Measurements from ENCODE around the gene SLC26A1.

SLC26A1 gene

GRCh38 chr4:988726-989721 lies 4.2 kb downstream of the SLC26A1 start:
- peaks cover 6% of the 10 kb centered on the region for H3K4me1 Mint-ChIP-seq
- no peaks in the 10 kb centered on the region for H3K36me3 Mint-ChIP-seq (ENCODE audit: low read depth)
- H3K27ac Mint-ChIP-seq = no peak overlapping the region

GRCh38 chr4:987624-988513 lies 5.3 kb downstream of the SLC26A1 start:
- no peak overlapping the region for H3K27ac Mint-ChIP-seq
- H3K36me3 Mint-ChIP-seq (ENCODE audit: low read depth) = no peaks in the 10 kb centered on the region
- no peak for TF ChIP-seq CTCF (IDR thresholded peaks at IDR 0.05; ENCODE audit: unreplicated experiment in 3 of 3)
- peak overlapping the region; percentile 83 to 84 (median 83) for H3K4me3 Mint-ChIP-seq
- H3K9me3 Mint-ChIP-seq = no peaks in the 10 kb centered on the region
- H3K4me1 Mint-ChIP-seq = peaks cover 11% of the 10 kb centered on the region
- H3K27me3 Mint-ChIP-seq (ENCODE audit: low read depth) = no peaks in the 10 kb centered on the region

More at GRCh38 chr4:988726-989721, 4.2 kb downstream of the SLC26A1 start:
- H3K27me3 Mint-ChIP-seq (ENCODE audit: low read depth) = no peaks in the 10 kb centered on the region
- no peak for TF ChIP-seq CTCF (IDR thresholded peaks at IDR 0.05; ENCODE audit: unreplicated experiment in 3 of 3)
- H3K4me3 Mint-ChIP-seq = peak overlapping the region in 2 of 3 experiments; percentile 64 to 65
- H3K9me3 Mint-ChIP-seq = no peaks in the 10 kb centered on the region

DNA sequence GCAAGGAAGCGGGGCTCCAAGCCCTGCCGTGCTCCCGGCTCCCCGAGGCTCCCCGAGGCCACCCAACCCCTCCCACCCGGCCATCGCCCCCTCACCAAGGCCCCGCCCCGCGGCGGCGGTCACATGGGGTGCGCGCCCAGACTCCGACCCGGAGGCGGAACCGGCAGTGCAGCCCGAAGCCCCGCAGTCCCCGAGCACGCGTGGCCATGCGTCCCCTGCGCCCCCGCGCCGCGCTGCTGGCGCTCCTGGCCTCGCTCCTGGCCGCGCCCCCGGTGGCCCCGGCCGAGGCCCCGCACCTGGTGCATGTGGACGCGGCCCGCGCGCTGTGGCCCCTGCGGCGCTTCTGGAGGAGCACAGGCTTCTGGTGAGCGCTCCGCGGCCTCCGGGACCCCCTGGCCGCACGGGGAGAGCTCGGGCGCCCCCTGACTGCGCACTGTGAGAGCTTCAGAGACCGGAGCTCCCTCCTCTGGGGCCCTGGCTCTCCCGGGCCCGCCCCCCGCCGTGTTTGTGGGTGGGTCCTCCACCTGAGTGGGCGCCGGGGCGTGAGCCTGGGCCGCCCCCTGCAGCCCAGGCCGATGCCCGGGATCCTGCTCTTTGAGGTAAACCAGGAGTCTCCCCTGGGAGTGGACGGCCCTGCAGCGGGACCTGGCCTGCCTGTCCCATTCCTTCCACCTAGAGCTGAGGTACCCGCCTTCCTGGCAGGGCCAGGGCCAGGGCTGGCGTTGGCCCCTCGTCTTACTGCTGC lies 6.2 kb downstream of the SLC26A1 start, which contains the start of gene IDUA:
Gene IDUA (plus strand): TSS at position 166 of the 745 bp plus-strand sequence. CDS start 41 bp downstream, at position 207.
- Mint-ChIP-seq H3K36me3 (ENCODE audit: low read depth) (no peaks in the 10 kb centered on the region), H3K4me3 (peak within 1 kb of the TSS; percentile 93 to 96 (median 95)), H3K27ac (peak within 1 kb of the TSS; percentile 71 to 84 (median 79)), H3K4me1 (peaks cover 11% of the 10 kb centered on the region), H3K9me3 (no peaks in the 10 kb centered on the region), H3K27me3 (ENCODE audit: low read depth) (no peaks in the 10 kb centered on the region)
- peak; percentile 65 to 70 (median 67) for TF ChIP-seq CTCF (IDR thresholded peaks at IDR 0.05; ENCODE audit: unreplicated experiment in 3 of 3)

DNA sequence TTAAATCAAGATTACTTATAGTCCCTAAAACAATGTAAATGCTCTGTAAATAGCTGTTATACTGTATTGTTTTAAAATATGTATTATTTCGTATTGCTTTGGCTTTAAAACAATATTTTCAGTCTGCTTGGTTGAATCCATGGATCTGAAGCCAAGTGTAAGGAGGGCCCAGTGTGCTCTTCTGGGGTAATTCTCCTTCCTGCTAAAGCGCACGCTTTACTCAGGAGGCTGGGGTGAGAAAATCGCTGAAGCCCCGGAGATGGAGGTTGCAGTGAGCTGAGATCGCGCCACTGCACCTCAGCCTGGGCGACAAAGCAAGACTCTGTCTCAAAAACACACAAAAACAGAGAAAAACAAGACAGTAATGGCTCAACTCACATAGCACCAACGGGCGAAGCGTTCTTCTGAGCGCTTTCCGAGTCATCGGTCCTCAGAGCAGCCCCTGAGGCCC lies 6.8 kb downstream of the SLC26A1 start:
- Mint-ChIP-seq H3K4me3 (peak overlapping the region; percentile 93 to 96 (median 95)), H3K9me3 (no peaks in the 10 kb centered on the region), H3K4me1 (peaks cover 11% of the 10 kb centered on the region), H3K27ac (peak overlapping the region; percentile 71 to 84 (median 79)), H3K27me3 (ENCODE audit: low read depth) (no peaks in the 10 kb centered on the region), H3K36me3 (ENCODE audit: low read depth) (no peaks in the 10 kb centered on the region)
- TF ChIP-seq CTCF (IDR thresholded peaks at IDR 0.05; ENCODE audit: unreplicated experiment in 3 of 3) = no peak

DNA sequence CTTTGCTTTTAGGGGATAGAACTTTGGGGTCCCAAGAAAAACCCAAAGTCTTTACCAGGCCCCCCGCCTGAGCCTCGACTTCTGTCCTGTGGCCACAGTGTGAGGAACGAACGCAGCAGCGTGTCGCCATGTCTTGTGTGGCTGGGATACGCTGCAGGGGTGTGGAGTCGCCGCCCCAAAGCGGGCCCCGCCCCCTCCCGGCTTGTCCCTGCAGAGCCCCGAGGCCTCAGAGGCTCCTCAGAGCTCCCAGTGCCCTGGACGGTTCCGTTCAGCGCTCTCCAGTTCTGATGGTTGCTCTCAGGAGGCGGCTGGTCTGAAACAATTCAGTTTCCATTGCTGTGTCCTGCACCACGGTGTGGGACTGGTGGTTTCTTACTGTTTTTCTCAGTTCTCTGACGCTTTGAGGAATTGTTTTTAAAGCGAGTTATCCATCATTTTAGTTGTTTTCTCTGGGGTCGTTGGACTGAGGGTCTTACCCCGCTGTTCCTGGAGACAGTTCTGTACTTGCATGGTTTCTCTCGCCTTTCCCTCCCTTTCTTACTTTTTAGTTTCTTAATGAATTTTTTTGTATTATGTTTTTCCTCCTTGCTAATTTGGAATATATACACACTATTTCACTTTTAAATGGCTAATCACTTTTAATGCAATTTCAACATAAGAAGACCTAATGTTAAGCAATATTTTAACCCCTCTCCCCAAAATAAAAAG lies 7.9 kb downstream of the SLC26A1 start:
- Mint-ChIP-seq H3K27me3 (ENCODE audit: low read depth) (no peaks in the 10 kb centered on the region), H3K36me3 (ENCODE audit: low read depth) (no peaks in the 10 kb centered on the region), H3K9me3 (no peaks in the 10 kb centered on the region), H3K4me1 (peaks cover 11% of the 10 kb centered on the region), H3K4me3 (peak overlapping the region; percentile 93 to 96 (median 95)), H3K27ac (no peak overlapping the region)
- no peak for TF ChIP-seq CTCF (IDR thresholded peaks at IDR 0.05; ENCODE audit: unreplicated experiment in 3 of 3)

Data from nephron (organoid).